Head of caudate nucleus (tissue), 42 donors: ENCODE results near the gene TMF1.

Source experiments
- DNase-seq, 42 donors: peaks; one replicate each; pipeline versions ENCODE4 v3.0.0 to v3.0.0-alpha.2; 2020 to 2021; ENCODE audit warnings: mixed read lengths in 7 of 42
- intact Hi-C: fragments of 100-400 bp; cut with DNase I; formaldehyde crosslinking; loops from one replicate; pipeline ENCODE4 v1.15.0; 2022

Gene TMF1

DNA sequence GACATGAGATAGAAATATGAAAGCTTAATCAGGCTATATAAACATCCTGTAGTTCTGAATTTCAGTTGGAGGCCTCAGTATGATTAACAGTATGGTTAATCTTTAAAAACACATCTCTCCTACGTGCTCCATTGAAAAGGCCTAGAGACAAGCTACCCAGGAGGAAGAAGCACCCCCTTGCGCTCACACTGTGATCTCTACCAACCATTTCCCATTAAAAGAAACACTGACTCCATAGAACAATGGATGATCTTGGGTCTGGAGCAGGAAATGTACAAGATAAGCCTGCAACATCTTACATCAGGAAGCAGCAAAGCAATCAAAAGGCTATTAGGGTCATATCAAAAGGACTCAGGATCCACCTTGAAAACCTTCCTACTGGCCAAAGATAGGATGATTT, 35.2 kb downstream of the TMF1 start:
- intact Hi-C loops, result no loop called here
- no peak for DNase-seq

DNA sequence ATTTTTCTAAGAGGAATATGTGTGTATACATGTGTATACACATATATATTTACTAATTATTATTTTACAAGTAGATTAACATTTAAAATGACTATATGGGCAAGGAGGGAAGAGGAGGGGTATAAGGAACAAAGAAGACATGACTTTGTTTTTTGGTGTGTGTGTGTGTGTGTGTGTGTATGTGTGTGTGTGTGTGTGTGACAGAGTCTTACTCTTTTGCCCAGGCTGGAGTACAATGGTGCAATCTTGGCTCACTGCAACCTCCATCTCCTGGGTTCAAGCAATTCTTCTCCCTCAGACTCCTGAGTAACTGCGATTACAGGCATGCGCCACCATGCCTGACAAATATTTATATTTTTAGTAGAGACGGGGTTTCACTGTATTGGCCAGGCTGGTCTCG, 36.0 kb downstream of the TMF1 start:
- DNase-seq, result no peak
- intact Hi-C loops, result no loop called here

DNA sequence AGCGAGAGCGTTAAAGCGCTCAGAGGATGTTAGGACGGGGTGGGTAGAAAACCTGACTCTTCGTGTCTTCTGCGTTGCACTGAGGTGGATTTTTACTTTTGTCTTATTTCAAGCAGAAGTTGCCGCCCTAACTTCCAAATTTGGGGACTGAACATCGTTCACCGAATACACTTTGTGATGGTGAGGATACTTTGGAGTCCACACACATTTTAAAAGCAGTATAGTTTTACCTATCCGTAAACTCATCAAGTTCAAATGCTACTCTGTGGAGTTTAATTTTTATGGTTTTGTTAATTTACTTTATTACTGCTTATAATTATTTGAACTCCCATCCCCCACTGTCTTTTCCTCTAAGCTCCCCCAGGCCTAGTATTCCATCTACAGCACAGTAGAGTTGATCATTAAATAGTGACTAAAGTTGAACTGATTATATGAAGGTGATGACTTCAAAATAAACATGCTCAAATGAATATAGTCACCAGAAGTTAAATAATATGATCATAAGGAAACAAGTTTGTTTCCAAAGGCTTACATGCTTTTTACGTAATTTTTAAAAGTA, 38.0 kb downstream of the TMF1 start:
- no peak for DNase-seq
- intact Hi-C loops, result no loop called here

DNA sequence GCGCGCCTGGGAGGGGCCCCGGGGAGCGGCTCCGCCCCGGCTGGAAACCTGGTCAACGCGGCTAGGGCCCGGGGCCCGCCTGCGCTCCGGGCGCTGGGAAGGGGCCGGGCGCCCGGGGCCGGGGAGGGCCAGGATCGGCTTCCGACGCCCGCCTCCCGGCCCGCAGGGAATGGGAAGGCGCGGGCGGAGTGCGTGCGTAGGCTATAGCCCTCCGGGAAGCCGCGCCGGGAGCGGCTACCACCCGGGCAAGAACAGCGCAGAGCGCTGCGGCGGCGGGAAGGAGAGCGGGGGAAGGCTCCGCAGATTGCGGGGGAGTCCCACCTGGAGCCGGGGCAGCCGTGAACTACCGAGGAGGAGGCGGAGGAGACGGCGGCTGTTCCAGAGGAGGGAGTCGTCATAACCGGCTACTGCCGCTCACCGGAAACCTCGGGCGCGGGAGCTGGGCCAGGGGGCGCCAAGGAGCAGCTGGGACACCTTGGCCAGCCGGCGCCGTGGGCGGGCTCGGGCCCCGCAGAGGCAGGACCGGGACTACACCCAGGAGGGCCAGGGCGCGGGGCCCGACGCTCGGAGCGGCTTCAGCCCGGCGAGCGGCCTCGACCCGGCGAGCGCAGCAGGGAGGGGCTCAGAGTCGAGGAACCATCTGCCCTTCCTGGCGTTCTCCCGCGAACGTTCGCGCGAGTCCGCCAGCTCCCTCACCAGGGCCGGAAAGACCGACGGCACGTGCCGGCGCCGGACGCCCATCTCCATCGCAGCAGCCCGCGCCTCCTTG, 38.7 kb downstream of the TMF1 start, which contains the start of gene EOGT:
TSS of gene EOGT (minus strand) at position 432 of the 769 bp plus-strand sequence. CDS start 3,838 bp downstream, outside the sequence.
- intact Hi-C loops, result no loop called here
- DNase-seq, result peak; percentile 67 to 93 (median 85)

DNA sequence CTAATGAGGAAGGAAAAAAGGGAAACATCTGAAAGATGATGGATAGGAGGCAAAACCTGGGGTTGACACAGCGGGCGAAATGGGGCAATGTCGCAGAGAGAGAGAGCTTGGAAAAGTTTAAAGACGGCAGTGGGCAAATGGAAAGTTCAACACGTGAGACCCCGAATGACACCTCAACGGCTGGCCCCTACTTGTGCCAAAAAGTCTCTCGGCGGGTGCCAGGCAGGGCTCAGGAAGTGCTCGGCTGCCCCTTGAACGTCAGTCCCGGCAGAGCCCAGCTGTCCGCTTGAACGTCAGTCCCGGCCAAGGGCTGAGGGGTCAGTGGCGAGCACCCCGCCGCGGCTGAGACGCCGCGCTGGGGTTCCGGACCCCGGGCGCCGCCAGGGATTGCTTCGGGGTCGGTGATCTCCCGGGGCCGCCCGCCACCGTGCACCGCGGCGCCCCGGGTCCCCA, 39.3 kb downstream of the TMF1 start:
- peak in 38 of 42 donors; percentile 15 to 67 (median 44) for DNase-seq
- intact Hi-C loops, result no loop called here

DNA sequence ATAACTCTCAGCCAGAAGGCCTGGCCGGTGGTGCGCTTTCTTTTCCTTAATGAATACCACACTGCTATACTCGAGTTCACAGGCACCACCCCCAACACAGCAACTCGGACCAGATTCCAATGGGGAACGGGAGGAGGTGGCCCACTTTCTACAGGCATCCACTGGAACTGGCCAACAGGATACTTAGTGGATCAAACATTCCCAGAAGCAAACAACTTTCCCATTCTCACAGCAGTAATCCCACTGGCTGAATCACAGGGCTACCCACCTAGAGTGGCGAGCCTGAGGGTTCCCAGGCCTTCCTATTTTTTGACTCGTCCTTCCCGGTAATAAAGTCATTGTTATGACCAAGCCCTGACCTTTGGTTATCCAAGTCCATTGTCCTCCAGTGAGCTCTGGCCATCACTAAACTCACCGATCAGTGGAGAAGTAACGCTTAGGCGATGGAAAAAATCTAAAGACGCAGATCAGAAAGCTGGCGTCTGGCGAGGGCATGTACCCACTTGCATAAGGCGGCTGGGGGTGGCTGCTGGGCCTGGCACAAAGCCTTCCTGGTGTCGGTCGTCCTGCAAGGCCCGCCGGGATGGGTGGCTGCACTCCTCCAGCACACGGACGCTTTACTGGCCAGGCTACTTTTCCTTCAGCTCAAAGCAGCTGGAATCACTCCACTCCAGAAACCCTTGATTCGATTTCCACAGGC, 39.9 kb downstream of the TMF1 start:
- intact Hi-C loops, result no loop called here
- DNase-seq, result peak in 13 of 42 donors; percentile 8 to 48 (median 19)

DNA sequence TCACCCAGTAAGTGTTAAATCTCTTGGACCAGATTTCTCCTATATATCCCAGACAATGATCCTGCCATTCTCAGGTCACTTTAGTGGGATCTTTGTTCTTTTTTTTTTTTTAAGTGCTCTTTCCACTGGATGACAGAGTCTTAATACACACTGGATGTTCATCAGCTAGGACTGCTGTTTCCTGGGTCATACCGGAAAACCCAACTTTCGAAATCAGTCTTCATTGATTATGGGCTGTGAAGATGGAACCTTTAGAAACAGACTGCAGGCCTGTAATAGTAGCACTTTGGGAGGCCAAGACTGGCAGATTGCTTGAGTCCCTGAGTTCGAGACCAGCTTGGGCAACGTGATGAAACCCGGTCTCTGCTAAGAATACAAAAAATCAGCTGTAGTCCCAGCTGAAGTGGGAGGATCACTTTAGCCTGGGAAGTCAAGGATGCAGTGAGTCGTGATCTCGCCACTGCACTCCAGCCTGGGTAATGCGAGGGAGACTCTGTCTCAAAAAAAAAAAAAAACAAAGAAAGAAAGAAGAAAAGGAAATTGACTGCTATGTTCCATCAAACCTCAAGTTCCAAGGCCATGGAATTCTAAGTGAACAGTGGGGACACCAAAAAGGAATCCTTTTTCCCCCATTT, 40.9 kb downstream of the TMF1 start:
- no peak for DNase-seq
- intact Hi-C loops, result no loop called here

DNA sequence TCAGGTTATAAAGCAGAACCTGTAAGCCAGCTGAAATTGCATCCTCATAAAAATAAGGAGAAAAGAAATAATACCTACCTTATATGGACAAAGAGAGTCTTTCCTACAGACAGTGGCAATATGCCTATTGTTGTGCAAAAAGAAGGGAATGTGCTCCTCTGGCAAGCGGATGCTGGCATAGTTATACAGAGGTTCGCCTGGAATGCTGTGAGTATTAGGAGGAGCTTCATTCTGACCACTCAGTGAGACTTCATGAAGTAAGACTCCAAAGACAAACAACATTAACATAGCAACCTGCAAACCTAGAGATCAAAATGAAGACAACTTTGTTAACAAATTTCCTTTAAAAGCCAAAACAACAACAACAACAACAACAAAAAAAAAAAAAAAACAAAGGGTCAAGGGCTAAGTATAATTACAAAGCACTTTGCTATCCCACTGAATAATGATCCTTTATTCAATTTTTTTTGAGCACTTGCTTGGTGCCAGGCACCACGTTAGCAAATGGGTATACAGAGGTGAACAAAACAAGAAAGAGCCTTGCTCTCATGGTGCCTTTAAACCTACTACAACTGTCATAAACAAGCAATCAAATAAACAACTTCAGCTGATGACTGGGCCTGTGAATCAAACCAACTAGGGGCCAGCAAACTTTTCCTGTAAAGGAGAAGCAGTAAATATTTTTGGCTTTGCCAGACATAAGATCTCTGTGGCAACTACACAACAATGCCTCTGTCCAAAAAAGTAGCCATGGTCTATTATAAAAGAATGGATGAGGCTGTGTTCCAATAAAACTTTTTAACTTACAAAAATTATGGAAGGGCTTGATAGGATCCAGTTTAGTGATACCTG, 42.3 kb downstream of the TMF1 start:
- DNase-seq, result no peak
- intact Hi-C loops, result no loop called here

DNA sequence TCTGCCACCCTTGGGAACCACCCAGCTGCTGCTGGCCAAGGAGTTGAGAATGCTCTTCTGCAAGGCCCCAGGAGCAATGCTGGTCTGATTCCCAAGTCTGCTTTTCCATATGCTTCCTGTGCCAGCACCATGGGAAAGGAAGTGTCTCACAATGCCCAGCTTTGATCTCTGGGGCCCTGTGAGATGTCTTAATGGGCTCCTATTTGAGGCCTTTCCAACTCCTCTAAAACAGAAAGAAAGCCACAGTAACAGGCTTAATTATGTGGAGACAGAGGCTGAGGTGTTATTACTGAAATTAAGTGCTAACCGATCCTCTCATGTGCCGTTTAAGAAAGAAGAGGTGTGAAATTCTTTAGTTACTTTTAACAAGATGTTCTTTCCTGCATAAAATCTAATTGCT, 43.2 kb downstream of the TMF1 start:
- no peak for DNase-seq
- intact Hi-C loops, result no loop called here

DNA sequence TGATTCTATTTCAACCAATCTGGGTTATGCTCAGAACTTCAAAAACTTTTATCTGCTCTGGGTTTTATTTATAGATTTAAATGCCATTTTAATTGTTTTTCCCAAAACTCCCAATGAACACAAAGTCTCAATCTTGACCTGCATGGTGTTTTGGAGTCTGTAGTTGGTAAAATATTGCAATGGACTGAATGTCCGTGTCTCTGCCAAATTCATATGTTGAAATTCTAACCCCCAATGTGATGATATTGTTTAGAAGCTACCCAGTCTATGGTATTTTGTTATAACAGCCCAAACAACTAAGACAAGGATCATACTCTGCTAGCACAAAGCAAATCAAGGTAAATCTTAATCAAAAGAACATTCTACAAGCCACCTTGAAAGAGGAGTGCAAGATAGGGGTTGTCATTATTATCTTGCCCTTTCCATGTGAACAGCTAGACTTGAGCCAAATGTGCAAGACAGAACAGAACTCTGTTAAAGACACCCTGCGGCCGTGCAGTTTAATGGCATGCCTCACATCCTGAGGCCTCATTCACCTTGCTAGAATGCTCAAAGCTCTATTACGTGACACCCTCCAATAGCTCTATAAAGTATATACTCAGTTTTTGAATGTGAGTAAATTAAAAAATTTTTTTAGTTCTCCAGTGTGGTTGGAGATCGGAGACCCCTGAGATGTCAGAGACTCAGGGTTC, 46.2 kb downstream of the TMF1 start:
- intact Hi-C loops, result no loop called here
- DNase-seq, result no peak

DNA sequence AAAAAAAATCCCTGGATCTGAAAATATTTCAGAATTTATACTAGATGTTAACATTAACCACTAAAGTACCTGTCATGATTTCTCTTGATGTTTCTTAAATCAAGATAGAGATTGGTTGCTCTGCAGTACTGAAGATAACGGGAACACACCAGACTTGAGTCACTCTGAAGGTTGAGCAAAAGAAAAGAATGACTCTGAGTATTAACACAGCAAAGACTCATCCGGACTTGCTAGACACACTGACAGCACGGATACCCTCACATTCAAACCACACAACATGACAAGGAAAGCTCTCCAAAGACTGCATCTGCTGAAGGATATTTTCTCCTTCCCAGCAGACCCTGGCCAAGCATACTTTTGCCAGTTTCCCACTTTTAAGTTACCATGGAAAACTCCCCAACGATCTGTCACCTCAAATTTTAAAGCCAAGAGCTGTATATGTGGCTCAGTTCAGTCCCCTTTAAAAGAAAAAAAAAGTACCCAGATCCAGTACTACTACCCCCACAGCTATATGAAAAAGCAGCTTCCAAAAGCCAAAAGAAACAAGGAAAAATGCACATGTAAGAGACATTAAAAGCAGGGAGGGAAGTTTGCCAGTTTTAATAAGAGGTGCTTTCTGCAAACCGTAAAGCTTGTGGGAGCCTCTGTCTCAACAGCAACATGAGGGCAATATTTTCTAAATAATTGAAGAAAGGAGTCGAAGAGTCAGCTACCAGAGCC, 46.9 kb downstream of the TMF1 start:
- intact Hi-C loops, result no loop called here
- no peak for DNase-seq

DNA sequence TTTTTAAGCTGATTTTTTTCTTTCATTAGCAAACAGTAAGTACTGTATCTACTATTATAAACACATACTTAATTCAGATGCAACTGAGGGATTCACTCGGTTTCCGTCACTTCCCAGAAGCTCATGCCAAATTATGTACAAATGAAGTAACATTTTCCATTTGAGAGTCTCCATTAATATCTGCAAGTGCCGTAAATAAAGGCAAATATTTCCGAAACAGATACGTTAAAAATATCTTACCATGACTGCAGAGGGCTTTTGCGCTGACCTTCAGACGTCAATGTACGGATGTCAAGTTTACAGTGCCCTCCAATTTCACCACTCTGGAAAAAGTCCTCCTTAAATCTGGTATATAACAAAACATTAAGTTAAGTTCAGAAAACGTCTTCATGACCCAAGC, 48.0 kb downstream of the TMF1 start:
- no peak for DNase-seq
- intact Hi-C loops, result no loop called here

DNA sequence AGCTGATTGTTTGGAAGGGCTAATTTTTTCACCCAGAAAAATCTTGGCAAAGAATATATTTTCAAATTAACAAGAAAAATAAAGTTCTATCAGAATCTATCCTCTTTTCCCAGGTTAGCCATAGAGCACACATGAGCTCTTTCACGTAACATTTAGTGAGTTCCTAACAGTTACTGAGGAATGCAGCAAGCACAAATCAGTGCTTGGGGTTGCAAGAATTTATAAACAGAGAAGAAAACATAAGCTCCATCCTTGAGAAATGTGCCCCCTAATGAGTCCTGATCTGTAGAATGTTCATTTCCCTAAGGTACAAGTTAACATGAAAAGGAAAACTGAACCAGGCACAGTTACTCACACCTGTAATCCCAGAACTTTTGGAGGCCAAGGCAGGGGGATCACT, 52.5 kb downstream of the TMF1 start:
- intact Hi-C loops, result no loop called here
- no peak for DNase-seq

DNA sequence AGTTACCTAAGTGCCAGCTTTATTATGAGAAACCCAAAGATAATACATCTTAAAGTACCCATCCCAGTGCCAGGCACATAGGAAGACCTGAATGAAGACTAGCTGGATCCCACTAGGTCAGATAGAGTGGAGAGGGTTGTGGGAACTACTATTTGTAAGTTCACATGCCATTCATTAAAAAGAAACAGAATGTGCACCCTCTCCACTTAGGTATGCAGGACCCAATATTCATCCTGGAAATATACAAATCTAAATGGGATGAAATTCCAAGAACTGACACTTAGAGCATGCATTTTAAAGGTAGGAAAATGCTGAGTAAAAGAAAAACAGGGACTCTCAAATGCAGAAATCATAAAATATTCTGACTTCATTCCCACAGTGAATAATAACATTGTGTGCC, 53.0 kb downstream of the TMF1 start:
- intact Hi-C loops, result no loop called here
- DNase-seq, result no peak

DNA sequence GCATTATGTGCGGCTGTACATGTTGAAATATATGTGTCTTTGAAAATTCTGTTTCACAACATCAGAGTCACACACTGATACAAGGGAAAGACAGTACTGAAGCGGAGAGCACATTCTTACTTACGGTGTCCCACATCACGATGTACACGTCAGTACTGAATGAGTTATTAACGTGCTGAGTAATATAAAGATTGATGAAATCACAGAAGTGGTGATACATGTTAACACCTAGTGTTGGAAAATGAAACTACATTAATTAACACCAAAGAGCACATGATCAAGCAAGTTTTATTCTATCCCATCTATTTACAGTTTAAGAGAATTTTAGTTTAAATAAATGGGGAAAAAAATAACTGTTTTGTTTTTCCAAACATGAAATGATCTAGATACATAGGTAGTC, 54.2 kb downstream of the TMF1 start:
- intact Hi-C loops, result no loop called here
- no peak for DNase-seq

DNA sequence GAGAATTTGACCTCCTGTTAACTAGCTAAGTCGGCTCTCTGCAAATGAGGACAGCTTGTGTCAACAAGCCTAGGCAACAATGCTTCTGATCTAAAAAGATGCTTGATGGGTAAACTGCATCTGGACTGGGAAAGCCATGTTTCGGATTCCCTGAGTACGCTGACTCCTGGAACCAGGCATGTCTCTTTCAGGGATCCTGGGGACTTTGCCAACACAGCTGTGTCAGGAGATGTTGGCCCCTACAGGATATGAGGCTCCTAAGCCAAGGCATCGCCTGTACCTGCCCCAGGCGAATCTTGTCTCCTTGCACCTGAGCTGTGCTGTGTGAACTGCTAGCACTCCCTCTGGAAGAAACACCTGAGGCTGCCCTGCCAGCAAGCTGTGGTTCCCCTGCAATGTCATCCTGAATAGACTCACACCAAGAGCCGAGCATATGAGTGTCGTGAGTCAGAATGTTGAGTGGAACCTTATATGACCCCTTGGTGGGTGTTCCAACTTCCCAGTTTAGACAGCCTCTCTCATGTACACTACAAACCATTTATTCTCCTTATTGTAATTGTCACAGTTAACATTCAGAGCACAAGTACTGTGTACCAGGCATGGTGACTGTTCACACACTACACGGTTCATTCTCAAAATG, 55.7 kb downstream of the TMF1 start:
- intact Hi-C loops, result no loop called here
- peak in 1 of 42 donors; percentile 32 for DNase-seq

DNA sequence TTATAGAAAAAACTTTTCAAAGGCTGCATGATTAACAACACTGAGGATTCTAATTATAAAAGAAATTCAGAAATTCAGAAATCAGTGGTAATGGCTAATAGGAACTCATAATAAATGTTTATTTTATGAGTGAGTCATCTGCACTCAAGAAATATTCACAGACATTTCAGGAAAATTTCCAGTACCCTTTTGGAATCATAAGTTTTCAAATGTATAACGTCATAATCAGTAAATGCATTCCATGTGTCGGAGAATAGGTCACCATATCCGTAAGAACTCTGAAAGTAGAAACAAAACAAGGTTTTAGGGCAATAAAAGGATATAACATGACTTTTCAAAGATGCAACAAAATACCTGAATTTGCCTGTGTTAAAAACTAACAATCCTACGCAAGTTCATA, 63.4 kb downstream of the TMF1 start:
- no peak for DNase-seq
- intact Hi-C loops, result no loop called here
